GM23338 (cell line): ENCODE measurements around the gene TAP1. TPM values are rescaled to one million over a fixed set of nuclear protein-coding genes. Genes with fewer than 3 reads are reported as not detected.

Source experiments
- ATAC-seq: fragments of 200-7000 bp; cut with Tn5 transposase; 3 replicates; pipeline ENCODE4 v1.9.1; 2020
- DNase-seq: peaks from one replicate; pipeline ENCODE4 v3.0.0-alpha.2; 2015; ENCODE audit warnings: low spot score
- H2AFZ ChIP-seq: fragments of 200-600 bp; sonication (generic); 2 replicates; pipeline ENCODE4 v1.8.0; 2016; ENCODE audit warnings: antibody characterized with exemption, mild to moderate bottlenecking, moderate library complexity
- H3F3A ChIP-seq: fragments of 200-600 bp; sonication (generic); replicated peaks from 2 replicates; pipeline ENCODE4 v1.8.0; 2017; ENCODE audit warnings: antibody characterized with exemption, mixed run types, low read depth
- H3K27ac ChIP-seq: fragments of 200-600 bp; sonication (generic); 2 replicates; pipeline ENCODE4 v1.6.1; 2016; ENCODE audit warnings: low read depth
- H3K27me3 ChIP-seq: fragments of 200-600 bp; sonication (generic); 2 replicates; pipeline ENCODE4 v1.8.0; 2016; ENCODE audit warnings: mild to moderate bottlenecking, mixed run types, moderate library complexity; ENCODE audit not compliant: insufficient read depth
- H3K36me3 ChIP-seq: fragments of 200-600 bp; sonication (generic); 2 replicates; pipeline ENCODE4 v1.8.0; 2016; ENCODE audit warnings: mild to moderate bottlenecking; ENCODE audit not compliant: insufficient read depth
- H3K4me1 ChIP-seq: fragments of 200-600 bp; sonication (generic); 2 replicates; pipeline ENCODE4 v1.8.0; 2016; ENCODE audit warnings: mild to moderate bottlenecking, moderate library complexity; ENCODE audit not compliant: insufficient read depth
- H3K4me2 ChIP-seq: fragments of 200-600 bp; sonication (generic); 2 replicates; pipeline ENCODE4 v1.7.1; 2017; ENCODE audit warnings: mixed run types
- H3K4me3 ChIP-seq: fragments of 200-600 bp; sonication (generic); 2 replicates; pipeline ENCODE4 v1.6.1; 2016; ENCODE audit warnings: mixed run types
- H3K79me2 ChIP-seq: fragments of 200-600 bp; sonication (generic); replicated peaks from 2 replicates; pipeline ENCODE4 v1.8.0; 2017; ENCODE audit warnings: mild to moderate bottlenecking; ENCODE audit not compliant: insufficient read depth
- H3K9me2 ChIP-seq: fragments of 200-600 bp; sonication (generic); 2 replicates; pipeline ENCODE4 v1.8.0; 2017; ENCODE audit not compliant: insufficient read depth
- H4K20me1 ChIP-seq: fragments of 200-600 bp; sonication (generic); replicated peaks from 2 replicates; pipeline ENCODE4 v1.8.0; 2017; ENCODE audit warnings: mild to moderate bottlenecking; ENCODE audit not compliant: insufficient read depth
- H3K27ac Mint-ChIP-seq: 2 replicates; pipeline ENCODE4 v1.8.0; 2020; ENCODE audit warnings: inconsistent platforms, mild to moderate bottlenecking, moderate library complexity, mixed read lengths
- H3K27me3 Mint-ChIP-seq: 3 replicates; pipeline ENCODE4 v1.8.0; 2022; ENCODE audit warnings: low read depth, mild to moderate bottlenecking, moderate library complexity, mixed read lengths, inconsistent platforms; ENCODE audit not compliant: insufficient read depth, poor library complexity
- H3K36me3 Mint-ChIP-seq: 3 replicates; pipeline ENCODE4 v1.8.0; 2021; ENCODE audit warnings: low read depth, mild to moderate bottlenecking, inconsistent platforms, moderate library complexity, mixed read lengths
- H3K4me1 Mint-ChIP-seq: 3 replicates; pipeline ENCODE4 v1.8.0; 2020; ENCODE audit warnings: mild to moderate bottlenecking, inconsistent platforms, mixed read lengths
- H3K4me3 Mint-ChIP-seq: 3 replicates; pipeline ENCODE4 v1.8.0; 2021; ENCODE audit warnings: moderate library complexity, mild to moderate bottlenecking, inconsistent platforms, mixed read lengths
- H3K9me3 Mint-ChIP-seq: 3 replicates; pipeline ENCODE4 v1.8.0; 2020; ENCODE audit warnings: moderate library complexity, mild to moderate bottlenecking, inconsistent platforms, mixed read lengths
- CREB1 ChIP-seq: fragments of 250-450 bp; sonication (Bioruptor Pico); IDR thresholded peaks from 2 replicates; pipeline ENCODE4 v1.5.0; 2020; ENCODE audit warnings: low read depth, mild to moderate bottlenecking, moderate library complexity
- CTCF ChIP-seq, 2 experiments: fragments of 200-600 bp in 1 of 2; sonication (generic) in 1 of 2; conservative IDR thresholded peaks; 2 replicates each; pipeline versions ENCODE4 v1.5.1 to v1.6.1; 2016 to 2017; ENCODE audit warnings: antibody characterized with exemption in 2 of 2, low read depth in 2 of 2, mild to moderate bottlenecking in 2 of 2, moderate library complexity in 1 of 2
- ETS1 ChIP-seq: IDR thresholded peaks from 2 replicates; pipeline ENCODE4 v1.6.1; 2016; ENCODE audit warnings: antibody characterized with exemption
- EZH2 ChIP-seq: fragments of 200-600 bp; sonication (generic); IDR thresholded peaks from one replicate; pipeline ENCODE4 v1.8.0; 2017; ENCODE audit warnings: antibody characterized with exemption, mild to moderate bottlenecking, low read depth; ENCODE audit not compliant: unreplicated experiment
- EZH2phosphoT487 ChIP-seq: fragments of 200-600 bp; sonication (generic); IDR thresholded peaks from one replicate; pipeline ENCODE4 v1.8.1; 2018; ENCODE audit warnings: antibody characterized with exemption; ENCODE audit not compliant: unreplicated experiment
- JUNB ChIP-seq: IDR thresholded peaks from one replicate; pipeline ENCODE4 v1.6.1; 2016; ENCODE audit warnings: antibody characterized with exemption; ENCODE audit not compliant: unreplicated experiment
- NANOG ChIP-seq: IDR thresholded peaks from 2 replicates; pipeline ENCODE4 v1.6.1; 2016; ENCODE audit warnings: antibody characterized with exemption, borderline replicate concordance
- POLR2AphosphoS5 ChIP-seq: IDR thresholded peaks from 2 replicates; pipeline ENCODE4 v1.6.1; 2016; ENCODE audit warnings: antibody characterized with exemption, low read depth
- REST ChIP-seq: IDR thresholded peaks from one replicate; pipeline ENCODE4 v1.6.1; 2018; ENCODE audit warnings: antibody characterized with exemption; ENCODE audit not compliant: unreplicated experiment
- STAT1 ChIP-seq: IDR thresholded peaks from one replicate; pipeline ENCODE4 v1.6.1; 2016; ENCODE audit warnings: antibody characterized with exemption; ENCODE audit not compliant: unreplicated experiment
- ZNF114 ChIP-seq: fragments of 250-450 bp; sonication (Bioruptor Pico); IDR thresholded peaks from 2 replicates; pipeline ENCODE4 v1.5.0; 2020; ENCODE audit warnings: mild to moderate bottlenecking, moderate library complexity
- polyA plus RNA-seq: library from polyadenylated mRNA; unstranded; fragments of >200 nt; fragmentation: Nextera tagmentation; extraction: Ambion mirVana; gene quantifications from 2 replicates; pipeline ENCODE4 v1.2.1, GENCODE V29; 2016
- total RNA-seq: library from RNA; depleted of rRNA; stranded (reverse); fragments of >200 nt; shearing (Covaris generic); gene quantifications from 2 replicates; pipeline ENCODE4 v1.2.3, GENCODE V29; 2014

The TAP1 gene
- total and polyA plus RNA-seq, 2 experiments from 2014 or later = 13.8 to 22.0 TPM

GRCh38 chr6:32887616-32888015 is 34.1 kb upstream of the TAP1 start:
- no peak overlapping the region for H3K27ac ChIP-seq
- H4K20me1 ChIP-seq = no peaks in the 10 kb centered on the region
- Mint-ChIP-seq H3K27ac (no peak overlapping the region), H3K27me3 (peaks cover 4% of the 10 kb centered on the region), H3K4me1 (no peaks in the 10 kb centered on the region), H3K36me3 (no peaks in the 10 kb centered on the region), H3K4me3 (no peak overlapping the region), H3K9me3 (no peaks in the 10 kb centered on the region)
- no peak overlapping the region for H3K4me2 ChIP-seq
- no peak overlapping the region for H3K4me3 ChIP-seq
- no peaks in the 10 kb centered on the region for H3K9me2 ChIP-seq
- no peaks in the 10 kb centered on the region for H3K36me3 ChIP-seq
- DNase-seq = peak; percentile 8
- no peaks in the 10 kb centered on the region for H3F3A ChIP-seq
- H3K4me1 ChIP-seq = no peaks in the 10 kb centered on the region
- TF ChIP-seq REST (no peak), EZH2phosphoT487 (no peak), CTCF (conservative IDR thresholded peaks at IDR 0.05; ENCODE audit: low read depth in 2 of 2) (no peak), ETS1 (no peak), NANOG (no peak), CREB1 (CRISPR knock-in tag) (no peak), POLR2AphosphoS5 (no peak), JUNB (no peak), ZNF114 (CRISPR knock-in tag) (no peak), EZH2 (no peak), STAT1 (no peak)
- H3K27me3 ChIP-seq = no peaks in the 10 kb centered on the region
- no peak for ATAC-seq
- no peaks in the 10 kb centered on the region for H3K79me2 ChIP-seq
- H2AFZ ChIP-seq = 0 out of 2 replicates have a peak overlapping the region, but pooled peaks have one; percentile 9
